ENCODE results near the gene KDM4B. TPM values are rescaled to one million over a fixed set of nuclear protein-coding genes. Genes with fewer than 3 reads are reported as not detected.

Gene KDM4B
- polyA plus RNA-seq, 1 of the 3 experiments (the other 2 are of a cell fraction), result 12.2 TPM

DNA sequence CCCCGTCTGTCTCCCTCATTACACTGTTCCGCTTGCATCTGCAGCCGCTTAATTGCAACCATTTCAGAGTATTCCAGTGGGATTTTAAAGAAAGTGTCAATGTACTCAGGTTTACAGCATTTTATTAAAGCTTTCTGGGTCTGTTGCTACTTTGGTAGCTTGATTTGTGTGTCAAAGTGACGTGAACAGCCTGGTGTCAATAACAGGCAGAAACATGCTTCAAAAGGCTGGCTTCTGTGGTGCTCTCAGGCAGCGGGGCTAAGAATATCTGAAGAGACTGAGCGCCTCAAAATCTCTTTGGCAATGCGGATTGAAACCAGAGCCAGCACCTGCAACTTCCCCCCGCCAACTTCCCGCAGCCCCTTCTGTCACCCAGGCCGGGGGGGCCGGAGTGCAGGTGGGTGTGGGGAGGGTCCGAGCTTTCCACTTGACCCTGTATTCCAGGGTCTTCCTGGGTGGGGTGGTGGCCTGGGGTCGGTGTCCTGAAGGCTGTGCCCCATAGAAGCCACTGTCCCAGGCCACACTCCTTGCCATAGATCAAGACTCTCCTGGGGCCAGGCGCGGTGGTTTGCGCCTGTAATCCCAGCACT is 81.2 kb downstream of the KDM4B start:
- Histone ChIP-seq H3K27ac (ENCODE audit: low read depth in 2 of 2, low read length in 1 of 2) (peak overlapping the region in 1 of 2 experiments; percentile 43; a peak in 1 of 4 replicates), H2AFZ (ENCODE audit: low read depth) (no peak overlapping the region), H3K4me3 (ENCODE audit: low read depth in 2 of 2, low read length in 1 of 2) (no peak overlapping the region), H3F3A (replicated peaks; ENCODE audit: insufficient read depth) (peaks cover 5% of the 10 kb centered on the region), H4K20me1 (ENCODE audit: insufficient read depth) (peaks cover 32% of the 10 kb centered on the region), H3K27me3 (ENCODE audit: insufficient read depth) (no peaks in the 10 kb centered on the region), H3K36me3 (replicated peaks in 1 of 2; ENCODE audit: control insufficient read depth in 1 of 2, insufficient read depth in 2 of 2, low read length in 1 of 2) (peaks cover 0 to 25% of the 10 kb centered on the region in 2 experiments), H3K9ac (no peak overlapping the region), H3K9me3 (no peaks in the 10 kb centered on the region), H3K4me1 (ENCODE audit: control insufficient read depth in 1 of 2, insufficient read depth in 2 of 2, low read depth in 1 of 2, low read length in 1 of 2) (peaks cover 12 to 46% of the 10 kb centered on the region in 2 experiments; a peak in 3 of 4 replicates), H3K9me2 (no peaks in the 10 kb centered on the region), H3K4me2 (no peak overlapping the region), H3K79me2 (ENCODE audit: insufficient read depth) (peaks cover 17% of the 10 kb centered on the region; the same call in 1 of the 2 replicates)
- 98% methylated on average over 11 of the region's 16 CpGs for WGBS (ENCODE audit: low lambda C conversion rate)
- POLR2A ChIA-PET, result no interaction called here
- CTCF ChIA-PET, result interaction anchor here (1.1 to 8.1 kb wide), 8 partner anchors 13 to 327 kb away, joined by 3 to 71 read pairs (median 19); no protein-coding TSS in a partner anchor
- TF ChIP-seq FOXM1 (IDR thresholded peaks at IDR 0.05; ENCODE audit: low read depth), result no peak
- no peak for TF ChIP-seq GABPA (IDR thresholded peaks at IDR 0.05; ENCODE audit: low read depth)
- TF ChIP-seq TCF12 (IDR thresholded peaks at IDR 0.05), result no peak
- no peak for DNase-seq

DNA sequence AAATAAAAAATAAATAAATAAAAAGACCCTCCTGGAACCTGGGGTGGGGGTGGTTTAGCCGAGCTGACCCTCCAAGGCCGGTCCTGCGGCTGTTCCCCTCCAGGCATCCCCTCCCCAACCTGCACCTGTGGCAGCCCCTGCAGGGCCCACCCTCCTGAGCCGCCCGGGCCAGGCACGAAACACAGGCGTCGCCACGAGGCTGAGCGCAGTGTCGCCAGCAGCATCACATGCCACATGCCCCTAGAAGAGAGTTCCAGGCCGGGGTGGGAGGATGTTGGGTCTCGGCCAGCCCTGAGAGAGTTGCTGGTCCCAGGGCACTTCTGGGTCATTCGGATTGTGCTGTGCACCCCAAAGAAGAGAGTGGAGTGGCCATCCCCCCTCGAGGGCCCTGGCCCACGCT is 82.0 kb downstream of the KDM4B start:
- H3K4me1 ChIP-seq (ENCODE audit: control insufficient read depth in 1 of 2, insufficient read depth in 2 of 2, low read depth in 1 of 2, low read length in 1 of 2), result peaks cover 12 to 46% of the 10 kb centered on the region in 2 experiments; a peak in 3 of 4 replicates
- peaks cover 2 to 25% of the 10 kb centered on the region in 2 experiments for H3K36me3 ChIP-seq (replicated peaks in 1 of 2; ENCODE audit: control insufficient read depth in 1 of 2, insufficient read depth in 2 of 2, low read length in 1 of 2)
- H3K9ac ChIP-seq, result no peak overlapping the region
- no peaks in the 10 kb centered on the region for H3K27me3 ChIP-seq (ENCODE audit: insufficient read depth)
- ChIA-PET POLR2A (no interaction called here), CTCF (interaction anchor here (1.2 to 8.1 kb wide), 3 partner anchors 14 to 101 kb away, joined by 3 to 71 read pairs (median 42); no protein-coding TSS in a partner anchor)
- H3K27ac ChIP-seq (ENCODE audit: low read depth in 2 of 2, low read length in 1 of 2), result no peak overlapping the region
- H3K79me2 ChIP-seq (ENCODE audit: insufficient read depth), result peaks cover 9% of the 10 kb centered on the region; the same call in 1 of the 2 replicates
- H3F3A ChIP-seq (replicated peaks; ENCODE audit: insufficient read depth), result peaks cover 5% of the 10 kb centered on the region
- WGBS (ENCODE audit: low lambda C conversion rate), result 94% methylated on average over 3 of the region's 16 CpGs
- H3K9me2 ChIP-seq, result no peaks in the 10 kb centered on the region
- no peak overlapping the region for H2AFZ ChIP-seq (ENCODE audit: low read depth)
- no peak for DNase-seq
- H3K4me3 ChIP-seq (ENCODE audit: low read depth in 2 of 2, low read length in 1 of 2), result no peak overlapping the region
- TF ChIP-seq USF1 (IDR thresholded peaks at IDR 0.05; ENCODE audit: borderline replicate concordance, low read depth) (no peak), TAF1 (IDR thresholded peaks at IDR 0.05; ENCODE audit: borderline replicate concordance, low read depth, low read length) (no peak), NFIC (IDR thresholded peaks at IDR 0.05; ENCODE audit: borderline replicate concordance) (no peak), POLR2AphosphoS5 (IDR thresholded peaks at IDR 0.05; ENCODE audit: low read depth, low read length) (no peak), FOSL2 (IDR thresholded peaks at IDR 0.05; ENCODE audit: borderline replicate concordance, low read depth) (no peak), FOXJ3 (CRISPR knock-in tag; IDR thresholded peaks at IDR 0.05) (no peak), GABPA (IDR thresholded peaks at IDR 0.05; ENCODE audit: low read depth) (no peak), TEAD4 (IDR thresholded peaks at IDR 0.05; ENCODE audit: borderline replicate concordance, insufficient read depth) (no peak), GATA2 (CRISPR knock-in tag; IDR thresholded peaks at IDR 0.05) (no peak), EP300 (IDR thresholded peaks at IDR 0.05; ENCODE audit: borderline replicate concordance in 1 of 2, low read depth in 1 of 2, low read length in 1 of 2) (no peak), JUND (IDR thresholded peaks at IDR 0.05) (no peak), RXRA (IDR thresholded peaks at IDR 0.05; ENCODE audit: borderline replicate concordance, low read depth) (no peak), RAD21 (IDR thresholded peaks at IDR 0.05; ENCODE audit: low read length) (no peak), SIN3A (IDR thresholded peaks at IDR 0.05; ENCODE audit: borderline replicate concordance, low read depth, low read length) (no peak), CHD2 (IDR thresholded peaks at IDR 0.05; ENCODE audit: low read length, partially characterized antibody) (no peak), PBX3 (IDR thresholded peaks at IDR 0.05) (no peak), MXI1 (IDR thresholded peaks at IDR 0.05; ENCODE audit: low read depth, low read length) (no peak), MEF2A (IDR thresholded peaks at IDR 0.05; ENCODE audit: borderline replicate concordance, low read depth) (no peak)
- no peaks in the 10 kb centered on the region for H3K9me3 ChIP-seq
- no peak overlapping the region for H3K4me2 ChIP-seq
- H4K20me1 ChIP-seq (ENCODE audit: insufficient read depth), result peaks cover 29% of the 10 kb centered on the region
